Measurements from ENCODE around the gene CSF1. TPM values are rescaled to one million over a fixed set of nuclear protein-coding genes. Genes with fewer than 3 reads are reported as not detected.
"Not testable (repeated sequence)": the region's sequence is repeated elsewhere in the genome, so short reads cannot be mapped to it uniquely, and the experiment has no call there.

CSF1 gene
- total RNA-seq, 1 donor from 2014 or later: 53.4 TPM

GRCh38 chr1:109877317-109877771 lies 33.3 kb upstream of the CSF1 start:
- Histone ChIP-seq H3K4me3 (ENCODE audit: low read depth, low read length) (no peak overlapping the region), H3K36me3 (ENCODE audit: control insufficient read depth, insufficient read depth, low read length) (no peaks in the 10 kb centered on the region), H3K27me3 (ENCODE audit: control insufficient read depth, insufficient read depth, low read length) (no peaks in the 10 kb centered on the region)
- peak; percentile 76 for DNase-seq (ENCODE audit: low read depth)
- TF ChIP-seq, protein P1, sequence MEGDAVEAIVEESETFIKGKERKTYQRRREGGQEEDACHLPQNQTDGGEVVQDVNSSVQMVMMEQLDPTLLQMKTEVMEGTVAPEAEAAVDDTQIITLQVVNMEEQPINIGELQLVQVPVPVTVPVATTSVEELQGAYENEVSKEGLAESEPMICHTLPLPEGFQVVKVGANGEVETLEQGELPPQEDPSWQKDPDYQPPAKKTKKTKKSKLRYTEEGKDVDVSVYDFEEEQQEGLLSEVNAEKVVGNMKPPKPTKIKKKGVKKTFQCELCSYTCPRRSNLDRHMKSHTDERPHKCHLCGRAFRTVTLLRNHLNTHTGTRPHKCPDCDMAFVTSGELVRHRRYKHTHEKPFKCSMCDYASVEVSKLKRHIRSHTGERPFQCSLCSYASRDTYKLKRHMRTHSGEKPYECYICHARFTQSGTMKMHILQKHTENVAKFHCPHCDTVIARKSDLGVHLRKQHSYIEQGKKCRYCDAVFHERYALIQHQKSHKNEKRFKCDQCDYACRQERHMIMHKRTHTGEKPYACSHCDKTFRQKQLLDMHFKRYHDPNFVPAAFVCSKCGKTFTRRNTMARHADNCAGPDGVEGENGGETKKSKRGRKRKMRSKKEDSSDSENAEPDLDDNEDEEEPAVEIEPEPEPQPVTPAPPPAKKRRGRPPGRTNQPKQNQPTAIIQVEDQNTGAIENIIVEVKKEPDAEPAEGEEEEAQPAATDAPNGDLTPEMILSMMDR (IDR thresholded peaks at IDR 0.05; ENCODE audit: insufficient read depth, low read length, poor library complexity, severe bottlenecking): peak; percentile 32

DNA sequence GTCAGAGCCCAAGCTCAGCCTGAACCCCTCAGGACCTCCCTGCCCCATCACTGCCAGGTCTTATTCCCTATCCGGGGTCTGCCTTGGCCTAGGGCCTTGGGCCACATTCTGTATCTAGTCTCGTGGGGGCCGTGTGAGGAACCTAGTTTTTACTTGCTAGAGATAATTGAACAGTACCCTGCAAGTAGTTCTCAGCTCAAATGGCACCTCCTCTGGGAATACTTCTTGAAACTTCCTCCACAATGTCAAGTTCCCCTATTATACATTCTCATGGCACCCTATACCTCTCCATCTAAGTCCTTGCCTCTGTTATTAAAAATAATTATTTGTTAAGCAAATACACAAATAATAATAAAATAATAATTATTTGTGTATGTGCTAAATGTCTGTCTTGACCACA lies 32.9 kb upstream of the CSF1 start:
- Histone ChIP-seq H3K4me3 (ENCODE audit: low read depth, low read length) (no peak overlapping the region), H3K27me3 (ENCODE audit: control insufficient read depth, insufficient read depth, low read length) (no peaks in the 10 kb centered on the region), H3K36me3 (ENCODE audit: control insufficient read depth, insufficient read depth, low read length) (no peaks in the 10 kb centered on the region)
- TF ChIP-seq, protein P1 (IDR thresholded peaks at IDR 0.05; ENCODE audit: insufficient read depth, low read length, poor library complexity, severe bottlenecking): no peak
- DNase-seq (ENCODE audit: low read depth): no peak

DNA sequence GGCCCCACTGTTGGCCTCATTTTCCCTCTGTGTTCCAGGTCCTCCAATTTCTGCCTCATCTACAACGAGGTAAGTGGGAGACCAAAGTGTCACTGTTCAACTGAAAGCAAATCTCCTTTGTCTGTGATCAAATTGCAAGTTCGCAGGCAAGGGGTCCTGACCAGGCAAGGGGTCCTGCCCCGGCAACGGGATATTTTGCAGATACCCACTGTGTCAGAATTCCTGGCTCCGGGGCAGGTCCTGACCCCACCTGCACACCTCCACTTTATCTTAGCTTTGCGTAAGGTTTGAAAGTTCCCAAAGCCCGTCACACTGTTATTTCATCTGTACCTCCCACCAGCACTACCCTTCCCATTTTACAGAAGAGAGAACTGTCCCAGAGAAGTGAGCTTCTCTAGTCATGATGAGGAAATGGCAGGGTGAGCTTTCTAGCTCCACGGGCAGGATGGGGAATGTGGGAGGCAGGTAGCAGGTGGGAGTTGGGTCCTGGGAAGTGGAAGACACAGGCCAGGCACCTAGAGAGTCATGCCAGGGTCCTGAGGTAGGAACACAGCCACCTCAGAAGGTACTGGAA lies 32.0 kb upstream of the CSF1 start:
- TF ChIP-seq, protein P1 (IDR thresholded peaks at IDR 0.05; ENCODE audit: insufficient read depth, low read length, poor library complexity, severe bottlenecking): no peak
- Histone ChIP-seq H3K36me3 (ENCODE audit: control insufficient read depth, insufficient read depth, low read length) (no peaks in the 10 kb centered on the region), H3K27me3 (ENCODE audit: control insufficient read depth, insufficient read depth, low read length) (no peaks in the 10 kb centered on the region), H3K4me3 (ENCODE audit: low read depth, low read length) (no peak overlapping the region)
- DNase-seq (ENCODE audit: low read depth): no peak

DNA sequence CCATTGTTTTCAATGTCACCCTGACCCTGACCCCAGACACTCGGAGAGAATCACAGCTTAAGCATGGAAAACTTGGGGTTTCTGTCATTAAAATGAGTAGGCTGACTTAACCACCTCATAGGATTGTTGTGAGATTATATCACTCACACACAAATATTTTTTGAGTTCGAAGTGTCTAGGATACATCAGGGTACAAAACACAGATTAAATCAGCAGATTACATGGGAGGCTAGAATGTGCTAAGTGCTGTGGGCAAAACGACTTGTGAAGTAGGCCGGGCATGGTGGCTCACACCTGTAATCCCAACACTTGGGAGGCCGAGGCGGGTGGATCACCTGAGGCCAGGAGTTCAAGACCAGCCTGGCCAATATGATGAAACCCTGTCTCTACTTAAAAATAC lies 31.3 kb upstream of the CSF1 start:
- H3K27me3 ChIP-seq (ENCODE audit: control insufficient read depth, insufficient read depth, low read length); H3K36me3 ChIP-seq (ENCODE audit: control insufficient read depth, insufficient read depth, low read length); DNase-seq (ENCODE audit: low read depth); H3K4me3 ChIP-seq (ENCODE audit: low read depth, low read length): not testable (repeated sequence)

DNA sequence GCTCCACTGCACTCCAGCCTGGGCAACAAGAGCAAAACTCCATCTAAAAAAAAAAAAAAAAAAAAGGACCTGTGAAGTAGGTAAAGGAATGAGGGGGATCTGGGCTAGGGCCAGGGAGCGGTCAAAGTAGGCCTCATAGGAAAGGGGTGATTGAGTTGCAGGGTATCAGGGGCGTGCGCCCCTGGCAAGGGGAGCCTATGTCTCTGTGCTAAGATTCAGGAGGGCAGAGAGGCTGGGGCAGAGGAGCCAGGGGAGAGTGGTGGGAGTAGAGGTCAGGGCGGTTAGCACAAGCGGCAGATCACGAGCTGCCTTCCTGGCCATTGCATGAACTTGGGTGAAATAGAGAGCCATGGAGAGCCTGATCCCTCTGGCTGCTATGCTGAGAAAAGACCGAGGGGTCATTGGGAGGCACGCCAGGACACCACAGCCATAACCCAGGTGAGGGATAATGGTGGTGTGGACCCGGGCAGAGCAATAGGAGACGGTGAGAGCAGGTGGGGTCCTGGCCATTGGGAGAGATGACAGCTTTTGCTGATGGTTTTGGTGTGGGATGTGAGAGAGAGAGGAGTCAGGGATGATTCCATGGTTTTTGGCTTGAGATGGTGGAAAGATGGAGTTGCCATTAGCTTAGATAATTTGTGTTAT lies 30.6 kb upstream of the CSF1 start:
- no peak for DNase-seq (ENCODE audit: low read depth)
- Histone ChIP-seq H3K4me3 (ENCODE audit: low read depth, low read length) (no peak overlapping the region), H3K27me3 (ENCODE audit: control insufficient read depth, insufficient read depth, low read length) (no peaks in the 10 kb centered on the region), H3K36me3 (ENCODE audit: control insufficient read depth, insufficient read depth, low read length) (no peaks in the 10 kb centered on the region)
- TF ChIP-seq, protein P1 (IDR thresholded peaks at IDR 0.05; ENCODE audit: insufficient read depth, low read length, poor library complexity, severe bottlenecking): no peak

DNA sequence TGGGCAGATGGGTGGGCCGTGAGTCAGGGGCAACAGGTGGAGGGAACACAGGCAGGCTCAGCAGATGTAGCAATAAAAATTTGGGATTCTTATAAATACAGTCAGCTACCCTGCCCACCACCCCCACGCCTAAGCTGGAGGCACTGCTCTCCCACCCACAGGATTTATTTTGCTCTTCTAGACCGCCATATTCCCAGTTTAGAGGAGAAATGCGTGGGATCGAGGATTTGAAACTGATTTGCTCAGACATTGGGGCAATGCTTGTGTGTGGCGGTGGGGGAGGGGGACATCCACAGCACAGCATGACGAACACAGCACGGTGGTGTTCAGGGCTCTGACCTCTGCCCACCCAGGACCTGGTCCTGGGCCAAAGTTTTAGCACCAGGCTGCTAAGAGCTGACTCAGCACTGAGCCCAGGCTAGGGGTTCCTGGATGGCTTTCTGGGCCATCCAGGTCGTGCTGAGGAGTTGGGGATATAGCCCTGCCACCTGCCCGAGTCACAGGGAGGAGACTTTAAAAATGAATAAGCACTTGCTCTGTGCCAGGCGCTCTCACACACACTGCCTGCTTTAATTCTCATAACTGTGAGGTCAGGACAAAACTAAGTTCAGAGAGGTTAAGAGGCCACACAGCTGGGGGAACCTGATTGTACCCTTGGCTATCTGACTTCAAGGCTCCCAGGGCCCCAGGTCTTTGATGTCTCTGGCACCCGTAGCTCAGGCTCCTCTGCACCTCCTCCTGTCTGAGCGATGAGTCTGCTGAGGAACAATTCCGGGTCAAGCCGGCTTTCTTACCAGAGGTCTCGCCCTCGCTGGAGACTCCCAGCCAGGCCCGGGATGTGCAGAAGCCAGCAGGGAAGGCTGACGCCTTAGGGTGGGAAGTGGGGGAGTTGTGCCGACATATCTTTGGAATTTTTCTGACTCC lies 29.4 kb upstream of the CSF1 start:
- Histone ChIP-seq H3K36me3 (ENCODE audit: control insufficient read depth, insufficient read depth, low read length) (no peaks in the 10 kb centered on the region), H3K4me3 (ENCODE audit: low read depth, low read length) (no peak overlapping the region), H3K27me3 (ENCODE audit: control insufficient read depth, insufficient read depth, low read length) (no peaks in the 10 kb centered on the region)
- DNase-seq (ENCODE audit: low read depth): no peak
- TF ChIP-seq, protein P1 (IDR thresholded peaks at IDR 0.05; ENCODE audit: insufficient read depth, low read length, poor library complexity, severe bottlenecking): no peak

Data from kidney epithelial cell (primary cell).